A549 (cell line): ENCODE data around the gene ABCA13. TPM values are rescaled to one million over a fixed set of nuclear protein-coding genes. Genes with fewer than 3 reads are reported as not detected.

Experiments
- ATAC-seq, 2 experiments: fragments of 200-7000 bp in 1 of 2; fragments of >200 bp in 1 of 2; cut with Nextera tagmentation in 1 of 2; cut with Tn5 transposase in 1 of 2; 3 replicates each; pipeline versions ENCODE4 v1.8.0 to v1.9.1; 2018 to 2020; ENCODE audit warnings: mild to moderate bottlenecking in 1 of 2, moderate library complexity in 1 of 2
- CTCF ChIA-PET: fragments of 300-600 bp; sonication (Branson Sonifier 250); formaldehyde crosslinking; extraction: SDS; loops from one replicate; lab custom pipeline; 2021; ENCODE audit warnings: antibody characterized with exemption, inconsistent platforms; lab: Yijun Ruan, JAX
- POLR2A ChIA-PET: fragments of 350-600 bp; formaldehyde crosslinking; extraction: SDS; loops from one replicate; lab custom pipeline; 2021; ENCODE audit warnings: antibody characterized with exemption, inconsistent platforms; lab: Yijun Ruan, JAX
- DNase-seq, 2 experiments: peaks; one replicate each; pipeline versions ENCODE4 v3.0.0 to v3.0.0-alpha.2; 2011 to 2016; ENCODE audit warnings: low read depth in 1 of 2, low spot score in 1 of 2
- FAIRE-seq: peaks from 2 replicates; lab custom pipeline; 2011; peaks lifted over from hg19 to GRCh38; lab: Jason Lieb, UNC
- H3K27ac ChIP-seq, 2 experiments: fragments of >200 bp; sonication (Bioruptor Twin); formaldehyde crosslinking; 3 replicates each; pipeline ENCODE4 v1.5.1; 2016 to 2017
- H3K4me1 ChIP-seq: fragments of >200 bp; sonication (Bioruptor Twin); formaldehyde crosslinking; 3 replicates; pipeline ENCODE4 v1.6.1; 2016
- H3K4me2 ChIP-seq: fragments of >200 bp; sonication (Bioruptor Twin); formaldehyde crosslinking; 3 replicates; pipeline ENCODE4 v1.6.1; 2016
- H3K4me3 ChIP-seq: fragments of >200 bp; sonication (Bioruptor Twin); formaldehyde crosslinking; 3 replicates; pipeline ENCODE4 v1.5.1; 2016
- H3K9me3 ChIP-seq: fragments of >200 bp; sonication (Bioruptor Twin); formaldehyde crosslinking; 3 replicates; pipeline ENCODE4 v1.6.1; 2016
- ATOH8 ChIP-seq: fragments of 250-450 bp; sonication (Bioruptor Pico); IDR thresholded peaks from 2 replicates; pipeline ENCODE4 v1.5.0; 2020; ENCODE audit warnings: low read depth, mild to moderate bottlenecking, moderate library complexity
- BCL3 ChIP-seq: fragments of >200 bp; sonication (Bioruptor Twin); formaldehyde crosslinking; IDR thresholded peaks from 3 replicates; pipeline ENCODE4 v1.6.1; 2016
- BHLHE40 ChIP-seq: IDR thresholded peaks from 2 replicates; pipeline ENCODE4 v1.6.1; 2012; ENCODE audit warnings: low read depth, low read length, inconsistent platforms
- CEBPB ChIP-seq, 2 experiments: fragments of >200 bp in 1 of 2; sonication (Bioruptor Twin) in 1 of 2; formaldehyde crosslinking in 1 of 2; IDR thresholded peaks; 2 replicates each; pipeline ENCODE4 v1.6.1; 2012 to 2016
- CHD4 ChIP-seq: fragments of 200-600 bp; sonication (generic); IDR thresholded peaks from 2 replicates; pipeline ENCODE4 v1.6.1; 2016; ENCODE audit warnings: antibody characterized with exemption, mild to moderate bottlenecking, borderline replicate concordance
- E2F6 ChIP-seq: IDR thresholded peaks from 2 replicates; pipeline ENCODE4 v1.6.1; 2012; ENCODE audit warnings: low read depth, borderline replicate concordance
- HES2 ChIP-seq: fragments of >200 bp; sonication (Bioruptor Twin); formaldehyde crosslinking; IDR thresholded peaks from 2 replicates; pipeline ENCODE4 v1.6.1; 2016
- HOXA7 ChIP-seq: fragments of 250-450 bp; sonication (Bioruptor Pico); IDR thresholded peaks from 2 replicates; pipeline ENCODE4 v1.5.0; 2020; ENCODE audit warnings: mild to moderate bottlenecking, moderate library complexity
- KDM5A ChIP-seq: fragments of 200-600 bp; sonication (generic); IDR thresholded peaks from 2 replicates; pipeline ENCODE4 v1.6.1; 2016; ENCODE audit warnings: antibody characterized with exemption, mild to moderate bottlenecking
- MAFK ChIP-seq: fragments of 450-650 bp; IDR thresholded peaks from 2 replicates; pipeline ENCODE4 v1.6.1; 2014; ENCODE audit not compliant: partially characterized antibody
- MAX ChIP-seq: IDR thresholded peaks from 2 replicates; pipeline ENCODE4 v1.6.1; 2012
- MAZ ChIP-seq: fragments of 150-350 bp; IDR thresholded peaks from 2 replicates; pipeline ENCODE4 v1.6.1; 2014; ENCODE audit warnings: antibody characterized with exemption, low read depth, low read length, borderline replicate concordance
- MYC ChIP-seq: IDR thresholded peaks from 2 replicates; pipeline ENCODE4 v1.6.1; 2012; ENCODE audit warnings: mild to moderate bottlenecking, inconsistent platforms, low read length, improper control_type of control experiment, borderline replicate concordance
- NFE2L2 ChIP-seq: fragments of 150-350 bp; conservative IDR thresholded peaks from 2 replicates; pipeline ENCODE4 v1.6.1; 2014; ENCODE audit warnings: low read length
- NPAS2 ChIP-seq: fragments of 250-450 bp; sonication (Bioruptor Pico); IDR thresholded peaks from 2 replicates; pipeline ENCODE4 v1.8.0; 2022; ENCODE audit warnings: mild to moderate bottlenecking, moderate library complexity, borderline replicate concordance
- NR3C1 ChIP-seq: fragments of >200 bp; sonication (Bioruptor Twin); formaldehyde crosslinking; IDR thresholded peaks from 3 replicates; pipeline ENCODE4 v1.6.1; 2017
- PHF8 ChIP-seq: fragments of 200-600 bp; sonication (generic); IDR thresholded peaks from 2 replicates; pipeline ENCODE4 v1.6.1; 2016; ENCODE audit warnings: low read depth, mild to moderate bottlenecking, antibody characterized with exemption, moderate library complexity, borderline replicate concordance
- POLR2A ChIP-seq: IDR thresholded peaks from 2 replicates; pipeline ENCODE4 v1.6.1; 2012; ENCODE audit warnings: mild to moderate bottlenecking, low read length
- POLR2AphosphoS2 ChIP-seq: conservative IDR thresholded peaks from 2 replicates; pipeline ENCODE4 v1.6.1; 2012; ENCODE audit warnings: low read length, improper control_type of control experiment, inconsistent platforms
- RCOR1 ChIP-seq: fragments of 150-350 bp; IDR thresholded peaks from 2 replicates; pipeline ENCODE4 v1.6.1; 2014; ENCODE audit warnings: antibody characterized with exemption, low read length, low read depth
- RFX5 ChIP-seq: fragments of 450-650 bp; IDR thresholded peaks from 2 replicates; pipeline ENCODE4 v1.7.1; 2014; ENCODE audit warnings: antibody characterized with exemption, mild to moderate bottlenecking, moderate library complexity
- RNF2 ChIP-seq: fragments of 200-600 bp; sonication (generic); IDR thresholded peaks from 2 replicates; pipeline ENCODE4 v1.6.1; 2016; ENCODE audit warnings: low read depth, mild to moderate bottlenecking, antibody characterized with exemption, moderate library complexity, borderline replicate concordance
- TP53 ChIP-seq: fragments of 250-450 bp; sonication (Bioruptor Pico); IDR thresholded peaks from 2 replicates; pipeline ENCODE4 v1.5.0; 2021; ENCODE audit warnings: mild to moderate bottlenecking, moderate library complexity
- USF2 ChIP-seq: fragments of 450-650 bp; IDR thresholded peaks from 2 replicates; pipeline ENCODE4 v1.6.1; 2014; ENCODE audit warnings: antibody characterized with exemption
- ZC3H11A ChIP-seq: fragments of 450-650 bp; IDR thresholded peaks from 2 replicates; pipeline ENCODE4 v1.6.1; 2014; ENCODE audit warnings: antibody characterized with exemption, mild to moderate bottlenecking
- ZNF302 ChIP-seq: fragments of 250-450 bp; sonication (Bioruptor Pico); IDR thresholded peaks from 2 replicates; pipeline ENCODE4 v1.9.0; 2021; ENCODE audit warnings: inconsistent platforms, mild to moderate bottlenecking, moderate library complexity
- ZSCAN20 ChIP-seq: fragments of 250-450 bp; sonication (Bioruptor Pico); IDR thresholded peaks from 2 replicates; pipeline ENCODE4 v1.8.0; 2022; ENCODE audit warnings: mild to moderate bottlenecking, moderate library complexity
- WGBS: methylation state at CpG from one replicate; pipeline ENCODE4 v1.1.6; 2017; ENCODE audit errors: missing lambda C conversion rate; 5-methylcytosine and 5-hydroxymethylcytosine counted together
- polyA plus RNA-seq, 4 experiments: library from polyadenylated mRNA; depleted of rRNA in 3 of 4; stranded (reverse); fragments of >200 nt; fragmentation: RNase III in 1 of 4; extraction: RNeasy Plus Mini Kit Qiagen cat#74134 plus additional on column Dnase treatment in 1 of 4; gene quantifications; 2 replicates in 3 of 4; 3 replicates in 1 of 4; pipeline ENCODE4 v1.2.3, GENCODE V29; 2011 to 2017

ABCA13 gene
- polyA plus RNA-seq, 2 of the 4 experiments (the other 2 are of a cell fraction), result 0.01 TPM; not detected in 1

- TF ChIP-seq RCOR1, result no peak
- TF ChIP-seq NPAS2 (CRISPR knock-in tag), result no peak
- TF ChIP-seq NR3C1, result no peak
- no peak for TF ChIP-seq RFX5
- no peak for TF ChIP-seq ZSCAN20
- TF ChIP-seq RNF2, result no peak
- no peak for TF ChIP-seq CHD4
- no peak for TF ChIP-seq PHF8
- TF ChIP-seq MAZ, result no peak
- TF ChIP-seq HES2, result no peak
- TF ChIP-seq USF2, result no peak
- no peak for TF ChIP-seq BCL3
- no peak for TF ChIP-seq BHLHE40
- no peak for TF ChIP-seq POLR2A
- TF ChIP-seq TP53 (CRISPR knock-in tag), result no peak
- TF ChIP-seq KDM5A, result no peak
- Histone ChIP-seq H3K4me2 (no peak overlapping the region), H3K4me3 (no peak overlapping the region), H3K4me1 (no peaks in the 10 kb centered on the region), H3K27ac (no peak overlapping the region), H3K9me3 (no peaks in the 10 kb centered on the region)
- POLR2A ChIA-PET, result no interaction called here
- CTCF ChIA-PET, result no interaction called here
- no peak for DNase-seq
- ATAC-seq, result no peak
- no peak for FAIRE-seq
- WGBS, result 19% methylated on average over 1 of the region's 1 CpG
These were observed 83.8 kb downstream of the ABCA13 start for GRCh38 chr7:48255046-48255445.

GRCh38 chr7:48259463-48260280, 88.4 kb downstream of the ABCA13 start:
- FAIRE-seq (no peak), DNase-seq (no peak), ATAC-seq (no peak)
- no peak overlapping the region for H3K4me3 ChIP-seq
- ChIA-PET POLR2A (no interaction called here), CTCF (no interaction called here)
- no peak overlapping the region for H3K27ac ChIP-seq
- no peaks in the 10 kb centered on the region for H3K9me3 ChIP-seq
- no peak overlapping the region for H3K4me2 ChIP-seq
- H3K4me1 ChIP-seq, result no peaks in the 10 kb centered on the region
- 31% methylated on average over 4 of the region's 4 CpGs for WGBS
- TF ChIP-seq NPAS2 (CRISPR knock-in tag), result no peak
- TF ChIP-seq MYC, result no peak
- TF ChIP-seq MAZ, result no peak
- no peak for TF ChIP-seq MAFK
- no peak for TF ChIP-seq RCOR1
- TF ChIP-seq E2F6, result no peak
- TF ChIP-seq RFX5, result no peak
- no peak for TF ChIP-seq ATOH8 (CRISPR knock-in tag)
- no peak for TF ChIP-seq ZC3H11A
- no peak for TF ChIP-seq POLR2AphosphoS2
- no peak for TF ChIP-seq HOXA7 (CRISPR knock-in tag)
- no peak for TF ChIP-seq MAX
- TF ChIP-seq CEBPB (IDR thresholded peaks at IDR 0.05), result no peak
- TF ChIP-seq ZNF302, result no peak
- TF ChIP-seq NFE2L2, result no peak
